Transverse colon (tissue), 4 donors: ENCODE data around the gene NPFF. TPM values are rescaled to one million over a fixed set of nuclear protein-coding genes. Genes with fewer than 3 reads are reported as not detected.

Experiments
- DNase-seq: peaks from one replicate; pipeline ENCODE4 v3.0.0-alpha.2; 2019
- H3K27ac ChIP-seq, 4 donors: fragments of 200-600 bp; sonication (generic); 2 replicates each; pipeline ENCODE4 v1.5.1; 2016 to 2018; ENCODE audit warnings: inconsistent platforms in 4 of 4
- H3K27me3 ChIP-seq: fragments of 200-600 bp; sonication (generic); 2 replicates; pipeline ENCODE4 v1.5.1; 2017; ENCODE audit warnings: inconsistent platforms
- H3K36me3 ChIP-seq, 4 donors: fragments of 200-600 bp; sonication (generic); 2 replicates each; pipeline ENCODE4 v1.5.1; 2017 to 2019; ENCODE audit warnings: inconsistent platforms in 4 of 4
- H3K4me1 ChIP-seq, 4 donors: fragments of 200-600 bp; sonication (generic); 2 replicates each; pipeline ENCODE4 v1.5.1; 2017 to 2020; ENCODE audit warnings: inconsistent platforms in 4 of 4
- H3K4me3 ChIP-seq, 4 donors: fragments of 200-600 bp; sonication (generic); 1 replicate in 1 of 4; 2 replicates in 3 of 4; pipeline versions ENCODE4 v1.5.1 to v1.6.1; 2017 to 2019; ENCODE audit warnings: inconsistent platforms in 4 of 4
- H3K9me3 ChIP-seq, 2 donors: fragments of 200-600 bp; sonication (generic); 2 replicates each; pipeline ENCODE4 v1.5.1; 2017 to 2019; ENCODE audit warnings: inconsistent platforms in 2 of 2
- EP300 ChIP-seq: sonication (generic); formaldehyde crosslinking; IDR thresholded peaks from one replicate; pipeline ENCODE4 v1.6.1; 2017; ENCODE audit warnings: antibody characterized with exemption, low read depth
- POLR2A ChIP-seq: fragments of 450-650 bp; IDR thresholded peaks from one replicate; pipeline ENCODE4 v1.6.1; 2016; ENCODE audit warnings: antibody characterized with exemption, mild to moderate bottlenecking, moderate library complexity
- POLR2AphosphoS5 ChIP-seq, 3 donors: sonication (generic); formaldehyde crosslinking; IDR thresholded peaks; one replicate each; pipeline ENCODE4 v1.6.1; 2016; ENCODE audit warnings: antibody characterized with exemption in 3 of 3
- WGBS, 2 donors: methylation state at CpG; one replicate each; pipeline ENCODE4 v1.1.5; 2018; ENCODE audit warnings: low coverage in 1 of 2; 5-methylcytosine and 5-hydroxymethylcytosine counted together
- in situ Hi-C, 4 donors: fragments of 200-750 bp; cut with MboI; loops; one replicate each; pipeline versions ENCODE4 v1.15.0 to v1.15.1; 2017; ENCODE audit warnings: low sequenced_read_pairs in 3 of 4, low pct_ligation_motif_present in 1 of 4, low pct_unique_long_range_greater_than_20kb in 1 of 4
- intact Hi-C: fragments of 100-400 bp; cut with DNase I; formaldehyde crosslinking; loops from one replicate; pipeline ENCODE4 v1.15.1; 2023; ENCODE audit warnings: low total_unique reads
- total RNA-seq, 4 donors: library from RNA; depleted of rRNA; stranded (reverse); fragments of >200 nt; gene quantifications; one replicate each; pipeline ENCODE4 v1.1.0, GENCODE V29; 2016
- TF ChIP-seq, protein P1 (sequence below), 5 experiments: fragments of 200-600 bp in 3 of 5; fragments of 450-650 bp in 2 of 5; sonication (generic) in 3 of 5; IDR thresholded peaks; 1 replicate in 2 of 5; 2 replicates in 3 of 5; pipeline ENCODE4 v1.5.1; 2016 to 2017; ENCODE audit warnings: antibody characterized with exemption in 5 of 5, inconsistent platforms in 3 of 5, mild to moderate bottlenecking in 2 of 5, moderate library complexity in 1 of 5

The NPFF gene
- total RNA-seq, 4 donors from 2014 or later, result not detected

DNA sequence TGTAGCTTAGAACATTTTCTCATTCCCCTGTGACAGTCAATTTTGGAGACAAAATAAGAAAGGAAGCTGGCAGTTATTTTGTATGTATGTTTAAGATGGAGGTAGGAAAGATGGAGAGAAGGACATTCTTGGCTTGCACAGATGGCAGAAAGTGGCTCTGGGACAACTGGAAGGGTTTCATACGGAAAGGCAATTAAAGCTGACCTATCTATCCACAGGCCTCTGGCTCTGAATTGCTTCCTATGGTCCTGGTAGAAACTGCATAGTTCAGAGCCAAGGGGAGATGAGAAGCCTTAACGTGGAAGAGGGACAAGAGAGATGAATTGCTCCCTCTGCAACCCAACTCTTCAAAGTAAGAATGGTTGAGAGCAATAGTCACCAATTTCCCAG is 8.0 kb upstream of the NPFF start:
- TF ChIP-seq POLR2AphosphoS5 (IDR thresholded peaks at IDR 0.05), result no peak
- TF ChIP-seq EP300, result no peak
- TF ChIP-seq, protein P1, sequence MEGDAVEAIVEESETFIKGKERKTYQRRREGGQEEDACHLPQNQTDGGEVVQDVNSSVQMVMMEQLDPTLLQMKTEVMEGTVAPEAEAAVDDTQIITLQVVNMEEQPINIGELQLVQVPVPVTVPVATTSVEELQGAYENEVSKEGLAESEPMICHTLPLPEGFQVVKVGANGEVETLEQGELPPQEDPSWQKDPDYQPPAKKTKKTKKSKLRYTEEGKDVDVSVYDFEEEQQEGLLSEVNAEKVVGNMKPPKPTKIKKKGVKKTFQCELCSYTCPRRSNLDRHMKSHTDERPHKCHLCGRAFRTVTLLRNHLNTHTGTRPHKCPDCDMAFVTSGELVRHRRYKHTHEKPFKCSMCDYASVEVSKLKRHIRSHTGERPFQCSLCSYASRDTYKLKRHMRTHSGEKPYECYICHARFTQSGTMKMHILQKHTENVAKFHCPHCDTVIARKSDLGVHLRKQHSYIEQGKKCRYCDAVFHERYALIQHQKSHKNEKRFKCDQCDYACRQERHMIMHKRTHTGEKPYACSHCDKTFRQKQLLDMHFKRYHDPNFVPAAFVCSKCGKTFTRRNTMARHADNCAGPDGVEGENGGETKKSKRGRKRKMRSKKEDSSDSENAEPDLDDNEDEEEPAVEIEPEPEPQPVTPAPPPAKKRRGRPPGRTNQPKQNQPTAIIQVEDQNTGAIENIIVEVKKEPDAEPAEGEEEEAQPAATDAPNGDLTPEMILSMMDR (IDR thresholded peaks at IDR 0.05), result no peak
- no peak for TF ChIP-seq POLR2A
- no peak overlapping the region for H3K27ac ChIP-seq
- H3K4me1 ChIP-seq, result no peaks in the 10 kb centered on the region
- H3K36me3 ChIP-seq, result peaks cover 0 to 68% (median 22%) of the 10 kb centered on the region in 4 donors
- WGBS, 2 donors, result 68 to 100% methylated on average over 1 to 2 of the region's 2 CpGs
- intact Hi-C loops (loop anchor here (10.0 kb wide), 1 partner anchor 640 kb away; no protein-coding TSS in a partner anchor), in situ Hi-C loops (no loop called here)
- DNase-seq, result no peak
- no peaks in the 10 kb centered on the region for H3K9me3 ChIP-seq
- no peaks in the 10 kb centered on the region for H3K27me3 ChIP-seq
- H3K4me3 ChIP-seq, result no peak overlapping the region

DNA sequence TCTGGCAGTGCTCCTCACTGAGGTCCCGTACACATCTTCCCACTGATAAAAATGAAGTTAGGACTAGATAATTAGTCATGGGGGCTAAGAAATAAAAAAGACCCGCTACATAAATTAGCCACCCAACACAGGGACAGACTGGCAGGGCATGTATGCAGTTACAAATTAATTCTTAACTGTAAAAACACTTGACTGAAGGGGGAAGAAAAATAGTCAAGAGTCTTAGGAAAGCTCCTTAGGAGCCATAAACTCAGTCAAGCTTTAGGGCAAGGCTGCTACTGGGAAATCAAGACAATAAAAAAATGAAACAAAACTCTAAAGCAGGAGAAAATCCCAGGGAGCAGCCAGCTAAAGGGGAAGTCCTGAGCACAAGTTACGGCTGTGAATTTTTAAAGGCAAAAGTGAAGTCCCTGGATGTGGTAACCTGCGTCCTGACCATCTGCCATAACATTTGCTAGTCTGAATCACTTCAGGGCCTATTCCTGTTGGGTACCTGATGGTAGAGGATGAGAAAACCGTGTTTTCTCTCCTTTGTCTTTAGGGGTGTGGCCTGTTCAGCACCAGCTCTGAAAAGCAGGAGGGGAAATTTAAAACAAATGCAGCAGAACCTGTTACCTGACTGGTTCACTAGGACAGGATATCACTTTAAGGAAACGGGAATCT is 7.5 kb upstream of the NPFF start:
- no peak overlapping the region for H3K27ac ChIP-seq
- H3K4me3 ChIP-seq, result no peak overlapping the region
- peaks cover 0 to 65% (median 21%) of the 10 kb centered on the region in 4 donors for H3K36me3 ChIP-seq
- H3K4me1 ChIP-seq, result no peaks in the 10 kb centered on the region
- intact Hi-C loops (loop anchor here (10.0 kb wide), 1 partner anchor 640 kb away; no protein-coding TSS in a partner anchor), in situ Hi-C loops (no loop called here)
- 79 to 93% methylated on average over 4 to 6 of the region's 6 CpGs for WGBS, 2 donors
- H3K9me3 ChIP-seq, result no peaks in the 10 kb centered on the region
- no peak for DNase-seq
- H3K27me3 ChIP-seq, result no peaks in the 10 kb centered on the region
- TF ChIP-seq POLR2AphosphoS5 (IDR thresholded peaks at IDR 0.05) (no peak), POLR2A (no peak), EP300 (no peak)
- TF ChIP-seq, protein P1 (IDR thresholded peaks at IDR 0.05), result no peak

DNA sequence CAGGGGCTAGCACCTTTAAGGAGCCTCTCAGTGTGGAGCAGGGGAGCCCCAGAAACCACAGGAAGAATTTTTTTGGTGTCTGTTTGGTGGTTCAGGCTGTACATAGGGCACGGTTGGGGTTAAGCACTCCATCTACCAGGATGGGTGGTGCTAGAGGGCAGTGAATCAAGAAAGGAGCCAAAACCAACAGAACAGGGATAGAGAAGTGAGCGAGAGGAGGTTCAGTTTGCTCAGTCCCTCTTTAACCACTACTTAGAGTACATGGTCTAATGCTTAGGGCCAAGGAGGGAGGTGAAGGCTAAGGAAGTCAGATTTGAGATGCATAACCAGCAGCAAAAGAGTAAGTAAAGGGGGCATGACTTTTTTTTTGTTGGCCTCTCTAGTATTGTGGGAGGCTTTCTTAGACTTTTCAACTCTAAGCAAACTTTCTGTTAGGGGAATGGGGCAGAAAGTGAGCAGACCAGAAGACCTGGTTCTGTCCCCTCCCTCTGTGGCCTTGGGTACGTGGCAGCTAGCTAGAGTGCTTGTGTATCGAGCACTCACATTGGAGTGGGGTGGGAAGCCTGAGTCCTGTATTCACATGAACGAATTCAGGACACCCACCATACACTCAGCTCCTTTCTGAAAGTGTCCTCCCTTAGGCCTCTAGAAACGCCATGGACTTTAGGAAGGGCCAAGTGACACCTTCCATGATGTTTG is 6.6 kb upstream of the NPFF start:
- intact Hi-C loops, result loop anchor here (10.0 kb wide), 1 partner anchor 639 kb away; no protein-coding TSS in a partner anchor
- H3K4me1 ChIP-seq, result peaks cover 0 to 2% (median 0%) of the 10 kb centered on the region in 4 donors

More for the DNA sequence above, 6.6 kb upstream of the NPFF start:
- H3K27ac ChIP-seq, result no peak overlapping the region
- H3K4me3 ChIP-seq, result no peak overlapping the region
- no peaks in the 10 kb centered on the region for H3K27me3 ChIP-seq
- in situ Hi-C loops, result no loop called here
- peaks cover 0 to 65% (median 21%) of the 10 kb centered on the region in 4 donors for H3K36me3 ChIP-seq
- 80 to 87% methylated on average over 2 to 6 of the region's 6 CpGs for WGBS, 2 donors
- TF ChIP-seq POLR2A (no peak), EP300 (no peak), POLR2AphosphoS5 (IDR thresholded peaks at IDR 0.05) (no peak)
- TF ChIP-seq, protein P1 (IDR thresholded peaks at IDR 0.05), result no peak
- DNase-seq, result no peak
- H3K9me3 ChIP-seq, result no peaks in the 10 kb centered on the region
